ENCODE results near the gene NPDC1. TPM values are rescaled to one million over a fixed set of nuclear protein-coding genes. Genes with fewer than 3 reads are reported as not detected.

NPDC1 gene
- total RNA-seq, 1 experiment from 2014 or later = 86.9 TPM

Other genes with a start within 250 kb of the NPDC1 start
- gene CCDC183, start 249.8 kb downstream of the NPDC1 start, total RNA-seq (2014; rRNA removed; shearing (Covaris generic); ENCODE audit: low replicate concordance) = not detected in 2 replicates
- gene RABL6, start 238.2 kb downstream of the NPDC1 start, total RNA-seq (2014; rRNA removed; shearing (Covaris generic); ENCODE audit: low replicate concordance) = 67.4 and 101 TPM in 2 replicates
- 0.82 TPM in 1 of 2 replicates, not detected in the other for gene AJM1, start 203.7 kb downstream of the NPDC1 start, total RNA-seq (2014; rRNA removed; shearing (Covaris generic); ENCODE audit: low replicate concordance)
- gene PHPT1, start 196.8 kb downstream of the NPDC1 start, total RNA-seq (2014; rRNA removed; shearing (Covaris generic); ENCODE audit: low replicate concordance) = 47.1 and 74.1 TPM in 2 replicates
- gene MAMDC4, start 193.8 kb downstream of the NPDC1 start, total RNA-seq (2014; rRNA removed; shearing (Covaris generic); ENCODE audit: low replicate concordance) = 0.44 and 0.63 TPM in 2 replicates
- gene EDF1, start 179.9 kb downstream of the NPDC1 start, total RNA-seq (2014; rRNA removed; shearing (Covaris generic); ENCODE audit: low replicate concordance) = 402 and 494 TPM in 2 replicates
- gene TRAF2, start 159.7 kb downstream of the NPDC1 start, total RNA-seq (2014; rRNA removed; shearing (Covaris generic); ENCODE audit: low replicate concordance) = 27.6 and 46.5 TPM in 2 replicates
- 66.3 and 88.3 TPM in 2 replicates for gene FBXW5, start 101.4 kb downstream of the NPDC1 start, total RNA-seq (2014; rRNA removed; shearing (Covaris generic); ENCODE audit: low replicate concordance)
- not detected in 2 replicates for gene C8G, start 100.9 kb downstream of the NPDC1 start, total RNA-seq (2014; rRNA removed; shearing (Covaris generic); ENCODE audit: low replicate concordance)
- gene LCN12, start 93.9 kb downstream of the NPDC1 start, total RNA-seq (2014; rRNA removed; shearing (Covaris generic); ENCODE audit: low replicate concordance) = not detected in 2 replicates
- not detected in 2 replicates for gene PTGDS, start 68.7 kb downstream of the NPDC1 start, total RNA-seq (2014; rRNA removed; shearing (Covaris generic); ENCODE audit: low replicate concordance)
- gene LCNL1, start 63.2 kb downstream of the NPDC1 start, total RNA-seq (2014; rRNA removed; shearing (Covaris generic); ENCODE audit: low replicate concordance) = not detected in 2 replicates
- gene PAXX, start 53.8 kb downstream of the NPDC1 start, total RNA-seq (2014; rRNA removed; shearing (Covaris generic); ENCODE audit: low replicate concordance) = 27.5 and 63.0 TPM in 2 replicates
- not detected in 2 replicates for gene CLIC3, start 49.6 kb downstream of the NPDC1 start, total RNA-seq (2014; rRNA removed; shearing (Covaris generic); ENCODE audit: low replicate concordance)
- 10.9 and 11.7 TPM in 2 replicates for gene ABCA2, start 17.9 kb downstream of the NPDC1 start, total RNA-seq (2014; rRNA removed; shearing (Covaris generic); ENCODE audit: low replicate concordance)
- not detected in 2 replicates for gene FUT7, start 14.1 kb downstream of the NPDC1 start, total RNA-seq (2014; rRNA removed; shearing (Covaris generic); ENCODE audit: low replicate concordance)
- not detected in 2 replicates for gene ENTPD2, start 7.9 kb upstream of the NPDC1 start, total RNA-seq (2014; rRNA removed; shearing (Covaris generic); ENCODE audit: low replicate concordance)
- gene SAPCD2, start 24.4 kb upstream of the NPDC1 start, total RNA-seq (2014; rRNA removed; shearing (Covaris generic); ENCODE audit: low replicate concordance) = 20.8 and 32.5 TPM in 2 replicates
- 8.2 and 12.2 TPM in 2 replicates for gene UAP1L1, start 31.3 kb upstream of the NPDC1 start, total RNA-seq (2014; rRNA removed; shearing (Covaris generic); ENCODE audit: low replicate concordance)
- gene MAN1B1, start 40.8 kb upstream of the NPDC1 start, total RNA-seq (2014; rRNA removed; shearing (Covaris generic); ENCODE audit: low replicate concordance) = 77.1 and 83.1 TPM in 2 replicates
- gene DPP7, start 68.6 kb upstream of the NPDC1 start, total RNA-seq (2014; rRNA removed; shearing (Covaris generic); ENCODE audit: low replicate concordance) = 53.6 and 57.8 TPM in 2 replicates
- gene GRIN1, start 93.0 kb upstream of the NPDC1 start, total RNA-seq (2014; rRNA removed; shearing (Covaris generic); ENCODE audit: low replicate concordance) = not detected in 2 replicates
- not detected in 2 replicates for gene LRRC26, start 123.9 kb upstream of the NPDC1 start, total RNA-seq (2014; rRNA removed; shearing (Covaris generic); ENCODE audit: low replicate concordance)
- gene TMEM210, start 125.9 kb upstream of the NPDC1 start, total RNA-seq (2014; rRNA removed; shearing (Covaris generic); ENCODE audit: low replicate concordance) = not detected in 2 replicates
- 31.1 and 34.6 TPM in 2 replicates for gene ANAPC2, start 142.4 kb upstream of the NPDC1 start, total RNA-seq (2014; rRNA removed; shearing (Covaris generic); ENCODE audit: low replicate concordance)
- 161 and 267 TPM in 2 replicates for gene SSNA1, start 142.5 kb upstream of the NPDC1 start, total RNA-seq (2014; rRNA removed; shearing (Covaris generic); ENCODE audit: low replicate concordance)
- gene TPRN, start 154.6 kb upstream of the NPDC1 start, total RNA-seq (2014; rRNA removed; shearing (Covaris generic); ENCODE audit: low replicate concordance) = 6.2 and 12.0 TPM in 2 replicates
- gene TMEM203, start 159.5 kb upstream of the NPDC1 start, total RNA-seq (2014; rRNA removed; shearing (Covaris generic); ENCODE audit: low replicate concordance) = 33.5 and 61.7 TPM in 2 replicates
- gene NDOR1, start 159.5 kb upstream of the NPDC1 start, total RNA-seq (2014; rRNA removed; shearing (Covaris generic); ENCODE audit: low replicate concordance) = 2.0 and 5.7 TPM in 2 replicates
- gene RNF208, start 176.1 kb upstream of the NPDC1 start, total RNA-seq (2014; rRNA removed; shearing (Covaris generic); ENCODE audit: low replicate concordance) = not detected in 2 replicates
- 0.89 and 1.5 TPM in 2 replicates for gene CYSRT1, start 179.0 kb upstream of the NPDC1 start, total RNA-seq (2014; rRNA removed; shearing (Covaris generic); ENCODE audit: low replicate concordance)
- not detected in 2 replicates for gene RNF224, start 181.3 kb upstream of the NPDC1 start, total RNA-seq (2014; rRNA removed; shearing (Covaris generic); ENCODE audit: low replicate concordance)
- not detected in 2 replicates for gene SLC34A3, start 184.7 kb upstream of the NPDC1 start, total RNA-seq (2014; rRNA removed; shearing (Covaris generic); ENCODE audit: low replicate concordance)
- 577 and 829 TPM in 2 replicates for gene TUBB4B, start 195.1 kb upstream of the NPDC1 start, total RNA-seq (2014; rRNA removed; shearing (Covaris generic); ENCODE audit: low replicate concordance)
- gene STPG3, start 205.1 kb upstream of the NPDC1 start, total RNA-seq (2014; rRNA removed; shearing (Covaris generic); ENCODE audit: low replicate concordance) = not detected in 2 replicates
- 56.3 and 75.6 TPM in 2 replicates for gene NELFB, start 209.2 kb upstream of the NPDC1 start, total RNA-seq (2014; rRNA removed; shearing (Covaris generic); ENCODE audit: low replicate concordance)
- gene TOR4A, start 231.5 kb upstream of the NPDC1 start, total RNA-seq (2014; rRNA removed; shearing (Covaris generic); ENCODE audit: low replicate concordance) = 2.3 and 2.9 TPM in 2 replicates

Data from MG63 (cell line).